Measurements from ENCODE around the gene ARHGEF16.

The ARHGEF16 gene

GRCh38 chr1:3488432-3488831 is 34.0 kb downstream of the ARHGEF16 start:
- DNase-seq = no peak

GRCh38 chr1:3490046-3490745 is 35.7 kb downstream of the ARHGEF16 start:
- DNase-seq = no peak

GRCh38 chr1:3491291-3492246 is 37.1 kb downstream of the ARHGEF16 start:
- DNase-seq = no peak

- no peak for DNase-seq
These were observed 38.2 kb downstream of the ARHGEF16 start for GRCh38 chr1:3492545-3493246.

GRCh38 chr1:3494321-3495308 is 40.1 kb downstream of the ARHGEF16 start:
- DNase-seq = no peak

- no peak for DNase-seq
These were observed 41.6 kb downstream of the ARHGEF16 start for GRCh38 chr1:3495776-3496745.

- DNase-seq = no peak
These were observed 42.5 kb downstream of the ARHGEF16 start for GRCh38 chr1:3496916-3497315.

GRCh38 chr1:3497521-3497920 is 43.1 kb downstream of the ARHGEF16 start:
- DNase-seq = no peak

- DNase-seq = no peak
These were observed 43.9 kb downstream of the ARHGEF16 start for GRCh38 chr1:3498246-3498930.

- DNase-seq = no peak
These were observed 44.5 kb downstream of the ARHGEF16 start for GRCh38 chr1:3498986-3499385.

- DNase-seq = no peak
These were observed 45.1 kb downstream of the ARHGEF16 start for GRCh38 chr1:3499611-3500010.

GRCh38 chr1:3500265-3500835 is 45.9 kb downstream of the ARHGEF16 start:
- DNase-seq = no peak

GRCh38 chr1:3501437-3501836 is 47.0 kb downstream of the ARHGEF16 start:
- no peak for DNase-seq

- no peak for DNase-seq
These were observed 47.6 kb downstream of the ARHGEF16 start for GRCh38 chr1:3501856-3502640.

- DNase-seq = no peak
These were observed 48.4 kb downstream of the ARHGEF16 start for GRCh38 chr1:3502641-3503524.

GRCh38 chr1:3503525-3503886 is 49.0 kb downstream of the ARHGEF16 start:
- no peak for DNase-seq

GRCh38 chr1:3504151-3504821 is 49.8 kb downstream of the ARHGEF16 start:
- DNase-seq = no peak

GRCh38 chr1:3504822-3505153 is 50.3 kb downstream of the ARHGEF16 start:
- no peak for DNase-seq
